HG03060 (cell line): ENCODE measurements around the gene NHSL1.

ENCODE experiments used
- ATAC-seq: cut with Tn5 transposase; IDR thresholded peaks from one replicate; pipeline ENCODE4 v1.9.1; 2021; ENCODE audit warnings: low read depth, moderate number of reproducible peaks; ENCODE audit not compliant: unreplicated experiment

NHSL1 gene

DNA sequence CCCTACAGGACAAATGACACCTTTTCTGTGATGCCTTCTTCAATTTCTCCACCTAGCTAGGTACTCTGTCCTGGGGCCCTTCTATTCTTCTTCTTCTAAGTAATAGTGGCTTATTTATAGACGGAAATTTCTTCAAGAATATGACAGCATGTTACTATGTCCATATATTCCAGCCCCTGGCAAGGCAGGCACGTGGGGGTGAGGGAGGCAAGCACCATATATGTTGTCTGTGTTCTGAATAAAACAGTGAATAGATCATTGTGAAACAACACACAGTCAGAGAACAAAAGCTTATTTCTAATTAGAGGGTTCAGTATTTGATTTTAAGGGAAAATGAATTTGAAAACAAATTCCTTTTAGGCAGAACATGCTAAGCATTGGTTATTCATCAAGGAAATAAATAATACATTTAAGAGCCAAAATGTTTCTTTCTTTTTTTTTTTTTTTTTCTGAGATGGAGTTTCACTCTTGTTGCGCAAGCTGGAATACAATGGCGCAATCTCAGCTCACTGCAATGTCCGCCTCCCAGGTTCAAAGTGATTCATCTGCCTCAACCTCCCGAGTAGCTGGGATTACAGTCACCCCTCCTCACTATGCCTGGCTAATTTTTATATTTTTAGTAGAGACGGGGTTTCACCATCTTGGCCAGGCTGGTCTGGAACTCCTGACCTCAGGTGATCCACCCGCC is 89.1 kb downstream of the NHSL1 start:
- ATAC-seq, result no peak

DNA sequence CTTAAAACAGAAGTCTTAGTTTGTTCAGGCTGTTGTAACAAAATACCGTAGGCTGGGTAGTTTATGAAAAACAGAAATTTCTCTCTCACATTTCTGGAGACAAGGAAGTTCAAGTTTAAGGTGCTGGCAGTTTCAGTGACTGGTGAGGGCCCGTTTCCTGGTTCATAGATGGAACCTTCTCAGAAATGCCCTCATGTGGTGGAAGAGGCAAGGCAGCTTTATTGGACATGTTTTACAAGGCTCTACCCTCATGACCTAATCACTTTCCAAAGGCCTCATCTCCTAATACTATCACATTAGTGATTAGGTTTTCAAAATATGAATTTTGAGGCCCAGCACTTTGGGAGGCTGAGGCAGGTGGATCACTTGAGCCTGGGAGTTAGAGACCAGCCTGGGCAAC is 92.9 kb downstream of the NHSL1 start:
- ATAC-seq, result no peak

DNA sequence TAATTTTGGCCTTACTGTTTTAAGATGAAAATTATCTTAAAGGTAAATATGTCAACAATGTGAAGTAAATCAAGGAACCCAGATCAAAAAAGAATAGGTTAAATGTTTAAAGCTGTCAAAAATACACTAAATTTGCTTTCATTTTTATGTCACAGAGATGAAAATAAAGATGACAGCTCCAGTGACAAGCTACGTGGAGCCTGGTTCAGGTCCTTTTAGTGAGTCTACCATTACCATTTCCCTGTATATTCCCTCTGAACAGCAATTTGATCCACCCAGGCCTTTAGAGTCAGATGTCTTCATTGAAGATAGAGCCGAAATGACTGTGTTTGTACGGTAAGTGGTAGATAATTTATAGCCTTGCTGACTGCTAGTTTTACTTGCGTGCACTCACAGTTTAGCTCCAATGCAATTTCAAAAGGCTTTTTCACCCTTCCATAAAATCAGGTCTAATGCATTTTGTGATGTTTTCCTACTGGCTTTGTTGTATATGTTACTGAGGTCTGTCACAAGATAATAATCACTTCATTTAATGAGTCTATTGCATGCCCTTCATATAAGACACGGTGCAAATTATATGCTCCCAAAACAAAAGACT is 93.4 kb downstream of the NHSL1 start:
- ATAC-seq, result no peak

DNA sequence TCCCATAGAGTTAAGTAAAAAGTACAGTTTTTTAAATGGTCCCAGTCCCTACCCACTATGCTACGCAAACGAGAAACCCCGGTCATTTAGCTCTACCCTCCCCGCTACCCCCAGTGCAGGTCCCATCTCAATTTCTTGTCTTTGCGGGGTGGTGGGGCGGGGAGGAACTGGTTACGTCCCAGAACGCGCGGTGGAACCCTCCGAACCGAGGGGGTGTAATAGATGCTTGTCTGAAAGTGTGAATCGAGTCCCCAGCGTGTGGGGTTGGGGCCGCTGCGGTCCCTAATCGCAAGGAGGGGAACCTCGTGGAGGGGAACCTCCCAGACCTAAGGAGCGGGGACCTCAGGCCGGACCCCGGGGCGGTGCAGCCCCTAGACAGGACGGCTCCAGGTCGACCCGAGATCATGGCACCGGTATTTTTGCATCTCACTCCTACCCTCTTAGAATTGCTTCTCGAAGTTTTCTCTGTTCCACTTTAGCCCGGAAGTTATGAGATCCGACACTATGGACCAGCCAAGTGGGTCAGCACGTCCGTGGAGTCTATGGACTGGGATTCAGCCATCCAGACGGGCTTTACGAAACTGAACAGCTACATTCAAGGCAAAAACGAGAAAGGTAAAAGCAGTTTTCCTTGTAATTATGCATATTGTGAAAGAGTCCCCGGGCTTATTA is 94.5 kb downstream of the NHSL1 start:
- peak; percentile 17 for ATAC-seq

- peak; percentile 69 for ATAC-seq
Observed at GRCh38 chr6:138403801-138404665, 95.3 kb downstream of the NHSL1 start, which contains the start of gene HEBP2. Gene HEBP2 (plus strand): TSS chr6:138404223. CDS start chr6:138404496, 273 bp downstream.

DNA sequence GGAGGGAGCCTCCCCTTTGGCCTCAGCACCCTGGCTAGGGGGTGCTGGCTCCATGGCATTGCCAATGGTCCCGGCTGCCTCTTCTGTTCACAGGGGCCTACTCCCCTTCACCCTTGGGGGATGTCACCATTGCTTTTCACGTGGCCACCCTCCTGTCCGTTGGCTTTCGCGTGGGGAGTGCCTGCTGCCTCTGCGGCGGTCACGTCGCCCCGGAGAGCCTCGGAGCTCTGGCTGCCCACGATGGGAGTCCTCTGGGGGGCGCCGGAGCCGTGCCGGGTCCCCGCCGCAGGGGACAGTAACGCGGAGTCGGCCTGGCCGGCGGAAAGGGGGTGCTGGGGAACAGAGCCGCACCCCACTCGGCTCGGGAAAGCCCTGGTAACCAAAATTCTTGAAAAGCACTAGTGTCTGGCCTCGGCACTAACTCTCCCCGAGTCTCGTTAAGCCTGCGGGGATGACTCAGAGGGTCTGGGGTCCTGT is 95.9 kb downstream of the NHSL1 start:
- ATAC-seq, result peak; percentile 8

- no peak for ATAC-seq
Observed at GRCh38 chr6:138402838-138403187, 96.5 kb downstream of the NHSL1 start.

- ATAC-seq, result no peak
Observed at GRCh38 chr6:138401960-138402837, 97.1 kb downstream of the NHSL1 start.

GRCh38 chr6:138400326-138400725 is 99.0 kb downstream of the NHSL1 start:
- ATAC-seq, result no peak

GRCh38 chr6:138397128-138398122 is 101.9 kb downstream of the NHSL1 start:
- ATAC-seq, result no peak

GRCh38 chr6:138396709-138397108 is 102.6 kb downstream of the NHSL1 start:
- no peak for ATAC-seq

- ATAC-seq, result no peak
Observed at GRCh38 chr6:138393871-138394783, 105.2 kb downstream of the NHSL1 start.

DNA sequence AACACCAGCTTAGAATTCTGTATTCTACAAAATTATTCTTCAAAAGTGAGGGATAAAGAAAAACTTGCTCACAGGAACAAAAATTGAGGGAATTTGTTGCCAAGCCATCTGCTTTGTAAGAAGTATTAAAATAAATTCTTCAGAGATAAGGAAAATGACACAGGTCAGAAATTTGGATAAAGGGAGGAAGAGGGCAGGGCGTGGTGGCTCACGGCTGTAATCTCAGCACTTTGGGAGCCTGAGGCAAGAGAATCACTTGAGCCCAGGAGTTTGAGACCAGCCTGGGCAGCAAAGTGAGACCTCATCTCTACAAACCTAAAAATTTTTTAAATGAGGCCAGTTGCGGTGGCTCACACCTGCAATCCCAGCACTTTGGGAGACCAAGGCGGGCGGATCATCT is 109.7 kb downstream of the NHSL1 start:
- ATAC-seq, result no peak

- ATAC-seq, result no peak
Observed at GRCh38 chr6:138387577-138388368, 111.5 kb downstream of the NHSL1 start.

DNA sequence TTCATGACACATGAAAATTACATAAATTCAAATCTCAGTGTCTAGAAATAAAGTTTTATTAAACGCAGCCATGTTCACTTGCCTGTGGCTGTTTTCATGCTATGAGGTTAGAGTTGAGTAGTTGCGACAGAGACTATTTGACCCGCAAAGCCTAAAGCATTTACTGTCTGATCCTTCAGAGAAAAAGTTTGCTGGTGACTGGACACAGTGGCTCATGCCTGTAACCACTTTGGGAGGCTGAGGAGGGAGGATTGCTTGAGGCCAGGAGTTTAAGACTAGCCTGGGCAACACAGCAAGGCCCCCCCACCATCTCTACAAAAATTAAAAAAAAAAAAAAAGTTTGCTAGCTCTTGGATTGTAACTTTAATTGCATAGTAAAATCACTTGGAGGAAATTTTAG is 112.4 kb downstream of the NHSL1 start:
- no peak for ATAC-seq

GRCh38 chr6:138383776-138384175 is 115.5 kb downstream of the NHSL1 start:
- ATAC-seq, result no peak
